Measurements from ENCODE around the gene FAM180A.

GRCh38 chr7:135729230-135729629, 19.4 kb downstream of the FAM180A start:
- TF ChIP-seq ZNF274 (IDR thresholded peaks at IDR 0.05; ENCODE audit: low read depth, low read length) (no peak), YY1 (IDR thresholded peaks at IDR 0.05; ENCODE audit: insufficient read depth, insufficient read length) (no peak), SUZ12 (IDR thresholded peaks at IDR 0.05; ENCODE audit: extremely low read depth, insufficient read depth, insufficient read length) (no peak)
